Cardiac fibroblast (primary cell): ENCODE results near the gene BBS4.
A peak's percentile ranks its signal among the peaks of the same experiment; 100 is the strongest.

Experiments used
- DNase-seq, 2 donors: peaks; one replicate each; pipeline versions ENCODE4 v3.0.0 to v3.0.0-alpha.2; 2010; ENCODE audit warnings: low read depth in 2 of 2
- H3K4me3 ChIP-seq, 2 donors: replicated peaks in 1 of 2; 1 replicate in 1 of 2; 2 replicates in 1 of 2; pipeline ENCODE4 v1.5.1; 2011; ENCODE audit warnings: low read depth in 2 of 2, low read length in 2 of 2, mild to moderate bottlenecking in 2 of 2, moderate library complexity in 1 of 2
- CTCF ChIP-seq: IDR thresholded peaks from one replicate; pipeline ENCODE4 v1.5.1; 2011; ENCODE audit warnings: low read depth, mild to moderate bottlenecking, low read length, inconsistent platforms

The BBS4 gene

DNA sequence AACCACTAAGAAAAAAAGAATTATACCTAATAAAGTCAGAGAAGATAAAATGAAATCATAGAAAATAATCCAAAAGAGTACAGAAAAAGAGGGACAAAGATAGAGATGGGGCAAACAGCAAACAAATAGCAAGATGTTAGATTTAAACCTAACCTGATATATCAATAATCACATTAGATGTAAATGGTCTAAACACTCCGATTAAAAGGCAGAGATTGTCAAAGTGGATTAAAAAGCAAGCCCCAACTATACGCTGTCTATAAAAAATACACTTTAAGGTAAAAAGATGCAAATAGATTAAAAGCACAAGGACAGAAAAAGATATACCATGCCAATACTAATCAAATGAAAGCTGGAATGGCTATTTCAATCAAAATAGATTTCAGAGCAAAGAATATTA is 80.8 kb downstream of the BBS4 start:
- DNase-seq = no peak
- H3K4me3 ChIP-seq = no peak overlapping the region
- TF ChIP-seq CTCF = no peak

- no peak for DNase-seq
- no peak overlapping the region for H3K4me3 ChIP-seq
- TF ChIP-seq CTCF = peak; percentile 20
These were observed 84.8 kb downstream of the BBS4 start for GRCh38 chr15:72770673-72771328.

DNA sequence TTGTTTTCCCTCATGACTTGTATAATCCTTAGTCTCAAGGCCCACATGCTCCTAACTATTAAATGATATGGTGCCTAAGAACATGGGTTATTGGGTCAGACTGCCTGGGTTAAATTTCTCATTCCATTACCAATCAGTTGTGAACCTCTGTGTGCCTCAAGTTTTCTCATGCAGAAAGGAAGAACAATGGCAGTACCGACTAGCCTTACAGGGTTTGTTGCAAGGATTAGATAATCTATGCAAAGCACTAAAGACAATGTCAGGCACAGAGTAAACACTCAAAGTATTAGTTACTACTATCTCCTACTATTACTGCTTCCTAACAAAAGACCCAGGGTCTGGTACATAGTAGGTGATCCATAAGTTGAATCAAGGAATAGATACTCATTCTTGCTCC is 85.3 kb downstream of the BBS4 start:
- no peak for TF ChIP-seq CTCF
- no peak for DNase-seq
- H3K4me3 ChIP-seq = no peak overlapping the region

- no peak overlapping the region for H3K4me3 ChIP-seq
- no peak for TF ChIP-seq CTCF
- DNase-seq = no peak
These were observed 88.8 kb downstream of the BBS4 start for GRCh38 chr15:72774696-72775383.

- no peak overlapping the region for H3K4me3 ChIP-seq
- DNase-seq = no peak
- no peak for TF ChIP-seq CTCF
These were observed 92.8 kb downstream of the BBS4 start for GRCh38 chr15:72778796-72779195.

GRCh38 chr15:72781631-72782030 is 95.6 kb downstream of the BBS4 start:
- DNase-seq = no peak
- TF ChIP-seq CTCF = no peak
- no peak overlapping the region for H3K4me3 ChIP-seq
